C4-2B (cell line): ENCODE measurements around the gene PFKFB3.

ENCODE experiments used
- H3K27ac ChIP-seq: fragments of 450-650 bp; 2 replicates; pipeline ENCODE4 v1.5.1; 2017
- CTCF ChIP-seq: fragments of 450-650 bp; conservative IDR thresholded peaks from 2 replicates; pipeline ENCODE4 v1.5.1; 2017; ENCODE audit warnings: mild to moderate bottlenecking
- ZFX ChIP-seq: fragments of 450-650 bp; IDR thresholded peaks from 2 replicates; pipeline ENCODE4 v1.6.1; 2017

The PFKFB3 gene

DNA sequence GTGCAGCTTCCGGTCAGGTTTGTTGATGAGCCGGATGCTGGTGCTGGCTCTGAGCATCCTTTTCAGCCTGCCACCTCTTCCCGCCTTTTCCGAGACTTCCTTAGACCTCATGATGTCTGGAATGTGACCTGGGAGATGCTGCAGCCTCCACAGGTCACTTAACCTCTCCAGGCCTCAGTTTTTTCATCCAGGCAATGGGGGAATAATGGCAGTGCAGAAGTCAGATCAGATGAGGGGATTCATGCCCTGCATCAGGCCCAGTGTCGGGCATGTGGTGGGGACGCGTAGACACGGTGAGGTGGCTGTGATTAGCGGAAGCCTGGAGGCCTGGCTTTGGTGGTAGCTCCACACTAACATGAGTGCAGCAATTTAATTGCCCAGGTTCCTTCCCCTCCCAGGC, 24.6 kb downstream of the PFKFB3 start:
- no peak for TF ChIP-seq CTCF
- H3K27ac ChIP-seq, result no peak overlapping the region

DNA sequence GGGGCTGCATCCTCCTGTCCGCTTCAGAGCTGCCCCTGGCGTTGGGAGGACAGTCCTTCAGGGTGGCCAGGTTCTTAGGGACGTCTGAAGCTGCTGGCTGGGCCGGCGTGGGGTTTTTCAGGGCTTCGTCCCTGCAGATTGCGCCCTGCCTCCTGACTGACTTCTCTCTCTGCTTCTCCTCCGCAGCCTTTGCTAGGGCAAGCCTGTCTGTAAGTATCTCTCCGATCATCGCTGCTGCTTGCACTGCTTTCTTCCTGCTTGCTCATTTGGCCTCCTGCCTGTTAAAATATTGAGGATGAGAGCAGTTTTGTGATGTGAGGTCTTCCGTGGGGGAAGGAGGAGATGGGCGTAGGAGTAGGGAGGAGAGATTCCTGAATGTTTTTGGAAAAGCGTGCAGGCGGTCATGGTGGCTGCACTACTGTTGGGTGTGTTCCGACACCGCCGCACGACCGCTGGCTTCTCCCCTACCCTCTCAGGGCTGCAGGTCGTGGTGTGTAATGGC, 25.3 kb downstream of the PFKFB3 start:
- TF ChIP-seq ZFX (no peak), CTCF (no peak)
- no peak overlapping the region for H3K27ac ChIP-seq

DNA sequence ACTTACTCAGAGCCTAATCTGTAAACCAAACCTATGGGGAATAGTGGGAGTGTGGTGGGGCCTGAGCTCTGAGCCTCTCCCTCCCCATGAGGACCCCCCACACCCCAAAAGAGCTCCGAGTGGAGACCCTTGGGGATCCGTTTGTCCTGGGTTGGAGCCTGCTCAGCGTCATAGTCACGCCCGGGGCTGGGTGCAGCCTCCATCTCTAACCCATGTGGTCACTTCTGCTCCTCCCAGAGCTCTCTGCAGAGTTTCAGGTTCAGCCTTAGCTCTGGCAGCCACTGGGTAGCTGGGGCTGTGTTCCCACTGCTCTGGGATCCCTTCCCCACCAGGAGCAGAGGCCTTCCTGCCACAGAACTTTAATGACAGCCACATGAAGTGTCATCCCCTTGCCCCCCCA, 25.9 kb downstream of the PFKFB3 start:
- TF ChIP-seq CTCF (no peak), ZFX (no peak)
- H3K27ac ChIP-seq, result no peak overlapping the region

GRCh38 chr10:6229290-6229689, 26.6 kb downstream of the PFKFB3 start:
- TF ChIP-seq ZFX (no peak), CTCF (no peak)
- no peak overlapping the region for H3K27ac ChIP-seq

DNA sequence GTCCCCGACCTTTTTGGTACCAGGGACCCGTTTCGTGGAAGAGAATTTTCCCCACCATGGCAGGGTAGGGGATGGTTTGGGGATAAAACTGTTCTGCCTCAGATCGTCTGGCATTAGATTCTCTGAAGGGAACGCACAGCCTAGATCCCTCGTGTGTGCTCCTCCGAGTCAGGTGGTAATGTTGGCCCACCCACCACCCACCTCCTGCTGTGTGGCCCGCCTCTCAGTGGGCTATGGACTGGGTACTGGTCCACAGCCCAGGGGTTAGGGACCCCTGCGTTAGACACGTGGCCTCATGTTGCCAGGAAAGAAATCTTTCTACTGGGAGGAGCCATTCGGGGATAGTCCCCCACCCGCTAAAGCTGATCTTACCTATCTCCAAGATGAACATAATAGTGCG, 27.0 kb downstream of the PFKFB3 start:
- no peak overlapping the region for H3K27ac ChIP-seq
- TF ChIP-seq ZFX (no peak), CTCF (no peak)

DNA sequence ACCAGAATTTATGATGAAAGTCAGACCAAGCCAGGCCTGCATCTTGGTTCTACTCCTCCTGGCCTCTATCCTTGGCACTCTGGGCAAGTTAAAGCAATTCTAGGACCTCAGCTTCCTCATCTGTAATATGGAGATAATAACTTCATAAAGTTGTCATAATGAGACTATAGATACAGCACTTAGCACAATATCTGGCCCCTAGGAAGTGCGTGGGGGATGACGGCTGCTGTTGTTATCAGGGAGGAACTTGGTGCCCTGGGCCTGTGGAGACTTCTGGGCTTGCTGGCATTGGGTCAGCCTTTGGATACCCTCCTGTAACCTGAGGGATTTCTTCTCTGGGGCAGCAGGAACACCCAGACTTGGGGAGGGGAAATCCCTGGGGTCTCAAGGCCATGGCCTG, 27.6 kb downstream of the PFKFB3 start:
- no peak overlapping the region for H3K27ac ChIP-seq
- TF ChIP-seq ZFX (no peak), CTCF (no peak)

DNA sequence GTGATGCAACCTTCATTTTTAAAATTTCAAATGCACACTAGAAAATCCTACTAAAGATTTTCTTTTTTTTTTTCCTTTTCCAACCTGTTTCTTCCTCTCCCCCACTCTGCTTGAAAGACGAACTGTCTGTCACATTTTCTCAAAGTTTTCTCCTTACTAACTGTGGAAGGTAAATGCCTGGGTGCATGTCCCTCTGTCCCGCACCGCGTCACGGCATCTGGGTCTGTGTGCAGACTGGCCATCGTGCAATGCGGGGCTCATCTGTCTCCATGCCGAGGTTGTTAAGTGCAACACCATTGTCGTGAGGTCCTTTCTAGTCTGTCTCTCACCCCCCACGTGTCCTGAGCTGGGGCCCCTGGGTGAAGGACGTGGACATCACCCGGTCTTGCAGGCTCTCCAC, 28.4 kb downstream of the PFKFB3 start:
- no peak for TF ChIP-seq CTCF
- no peak for TF ChIP-seq ZFX
- no peak overlapping the region for H3K27ac ChIP-seq
